ENCODE data around the gene OR8A1.

DNA sequence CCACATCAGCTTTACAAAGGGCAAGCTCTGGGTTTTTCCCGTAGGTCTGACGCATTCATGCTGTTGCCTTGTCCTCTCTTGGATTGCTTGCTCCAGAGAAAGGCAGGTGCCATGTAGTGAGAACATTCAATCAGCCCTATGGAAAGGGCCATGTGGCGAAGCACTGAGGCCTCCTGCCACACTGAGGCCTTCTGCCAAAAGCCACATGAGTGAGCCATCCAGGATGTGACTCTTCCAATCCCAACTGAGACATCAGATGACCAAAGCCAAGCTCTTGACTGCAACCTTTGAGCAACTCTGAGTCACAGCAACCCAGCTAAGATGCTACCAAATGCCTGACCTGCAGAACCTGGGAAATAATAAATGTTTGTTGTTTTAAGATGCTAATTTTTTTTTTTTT lies 32.4 kb downstream of the OR8A1 start:
- TF ChIP-seq POLR2A (IDR thresholded peaks at IDR 0.05) = no peak
- TF ChIP-seq, protein P1, sequence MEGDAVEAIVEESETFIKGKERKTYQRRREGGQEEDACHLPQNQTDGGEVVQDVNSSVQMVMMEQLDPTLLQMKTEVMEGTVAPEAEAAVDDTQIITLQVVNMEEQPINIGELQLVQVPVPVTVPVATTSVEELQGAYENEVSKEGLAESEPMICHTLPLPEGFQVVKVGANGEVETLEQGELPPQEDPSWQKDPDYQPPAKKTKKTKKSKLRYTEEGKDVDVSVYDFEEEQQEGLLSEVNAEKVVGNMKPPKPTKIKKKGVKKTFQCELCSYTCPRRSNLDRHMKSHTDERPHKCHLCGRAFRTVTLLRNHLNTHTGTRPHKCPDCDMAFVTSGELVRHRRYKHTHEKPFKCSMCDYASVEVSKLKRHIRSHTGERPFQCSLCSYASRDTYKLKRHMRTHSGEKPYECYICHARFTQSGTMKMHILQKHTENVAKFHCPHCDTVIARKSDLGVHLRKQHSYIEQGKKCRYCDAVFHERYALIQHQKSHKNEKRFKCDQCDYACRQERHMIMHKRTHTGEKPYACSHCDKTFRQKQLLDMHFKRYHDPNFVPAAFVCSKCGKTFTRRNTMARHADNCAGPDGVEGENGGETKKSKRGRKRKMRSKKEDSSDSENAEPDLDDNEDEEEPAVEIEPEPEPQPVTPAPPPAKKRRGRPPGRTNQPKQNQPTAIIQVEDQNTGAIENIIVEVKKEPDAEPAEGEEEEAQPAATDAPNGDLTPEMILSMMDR (IDR thresholded peaks at IDR 0.05) = no peak
